B cell (primary cell): ENCODE measurements around the gene LIMS2. TPM values are rescaled to one million over a fixed set of nuclear protein-coding genes. Genes with fewer than 3 reads are reported as not detected.

ENCODE experiments used
- ATAC-seq: fragments of 200-7000 bp; cut with Tn5 transposase; one replicate; pipeline ENCODE4 v1.10.0; 2021; ENCODE audit warnings: low read depth, mild to moderate bottlenecking, moderate number of reproducible peaks, moderate library complexity
- CTCF ChIA-PET: fragments of 350-600 bp; sonication (Branson Sonifier 250); formaldehyde crosslinking; loops from one replicate; lab custom pipeline; 2021; ENCODE audit warnings: antibody characterized with exemption, inconsistent platforms; lab: Charles Lee
- POLR2A ChIA-PET: fragments of 350-600 bp; sonication (Branson Sonifier 250); formaldehyde crosslinking; loops from one replicate; lab custom pipeline; 2021; ENCODE audit warnings: antibody characterized with exemption; lab: Charles Lee
- DNase-seq: peaks from one replicate; pipeline ENCODE4 v3.0.0; 2013
- H2AFZ ChIP-seq: 2 replicates; pipeline ENCODE4 v1.6.1; 2012; ENCODE audit warnings: mild to moderate bottlenecking, low read depth, low read length; ENCODE audit not compliant: insufficient read depth, poor library complexity, severe bottlenecking
- H3K27ac ChIP-seq, 2 donors: 1 replicate in 1 of 2; 2 replicates in 1 of 2; pipeline ENCODE4 v1.5.1; 2012 to 2013; ENCODE audit warnings: low read length in 2 of 2, mild to moderate bottlenecking in 2 of 2, moderate library complexity in 1 of 2
- H3K27me3 ChIP-seq, 4 experiments: fragments of 200-600 bp in 1 of 4; sonication (generic) in 1 of 4; replicated peaks in 1 of 4; 1 replicate in 2 of 4; 2 replicates in 2 of 4; pipeline versions ENCODE4 v1.6.1 to v1.7.0; 2013 to 2016; ENCODE audit warnings: low read length in 3 of 4, mild to moderate bottlenecking in 2 of 4, mixed read lengths in 1 of 4, moderate library complexity in 1 of 4; ENCODE audit not compliant: insufficient read depth in 4 of 4, control insufficient read depth in 3 of 4; ENCODE audit errors: control extremely low read depth in 1 of 4
- H3K36me3 ChIP-seq, 2 experiments: replicated peaks in 1 of 2; 1 replicate in 1 of 2; 2 replicates in 1 of 2; pipeline versions ENCODE4 v1.6.1 to v1.7.1; 2013; ENCODE audit warnings: low read length in 1 of 2; ENCODE audit not compliant: insufficient read depth in 2 of 2, control insufficient read depth in 1 of 2; ENCODE audit errors: control extremely low read depth in 1 of 2, extremely low read depth in 1 of 2
- H3K4me1 ChIP-seq, 2 donors: fragments of 200-600 bp in 1 of 2; sonication (generic) in 1 of 2; 1 replicate in 1 of 2; 2 replicates in 1 of 2; pipeline versions ENCODE4 v1.5.1 to v1.6.1; 2013 to 2017; ENCODE audit warnings: low read length in 2 of 2; ENCODE audit not compliant: control insufficient read depth in 2 of 2, insufficient read depth in 2 of 2
- H3K4me2 ChIP-seq: replicated peaks from 2 replicates; pipeline ENCODE3; 2012; ENCODE audit warnings: mild to moderate bottlenecking, low read depth, low read length; ENCODE audit not compliant: poor library complexity, severe bottlenecking
- H3K4me3 ChIP-seq, 5 experiments: fragments of 200-600 bp in 1 of 5; sonication (generic) in 1 of 5; 1 replicate in 3 of 5; 2 replicates in 2 of 5; pipeline versions ENCODE4 v1.5.1 to v1.7.0; 2011 to 2016; ENCODE audit warnings: low read length in 4 of 5, mild to moderate bottlenecking in 4 of 5, low read depth in 2 of 5, control low read depth in 1 of 5, moderate library complexity in 1 of 5; ENCODE audit not compliant: insufficient read depth in 1 of 5; ENCODE audit errors: control extremely low read depth in 1 of 5, extremely low read depth in 1 of 5
- H3K79me2 ChIP-seq: fragments of 200-600 bp; sonication (generic); one replicate; pipeline ENCODE4 v1.6.0; 2016; ENCODE audit warnings: low read length; ENCODE audit not compliant: control insufficient read depth, insufficient read depth
- H3K9ac ChIP-seq: fragments of 200-600 bp; sonication (generic); 2 replicates; pipeline ENCODE4 v1.6.1; 2017; ENCODE audit warnings: mild to moderate bottlenecking, low read length, moderate library complexity
- H3K9me3 ChIP-seq, 3 donors: one replicate each; pipeline versions ENCODE4 v1.6.1 to v1.7.1; 2013; ENCODE audit warnings: low read length in 2 of 3; ENCODE audit not compliant: control insufficient read depth in 2 of 3, insufficient read depth in 1 of 3; ENCODE audit errors: control extremely low read depth in 1 of 3
- H4K20me1 ChIP-seq: 2 replicates; pipeline ENCODE4 v1.6.0; 2012; ENCODE audit warnings: mild to moderate bottlenecking, low read length; ENCODE audit not compliant: insufficient read depth, control insufficient read depth, poor library complexity, severe bottlenecking
- H3K27ac Mint-ChIP-seq: one replicate; pipeline ENCODE4 v1.8.0; 2021; ENCODE audit warnings: mixed read lengths
- H3K27me3 Mint-ChIP-seq: one replicate; pipeline ENCODE4 v1.8.0; 2021; ENCODE audit warnings: mixed read lengths
- H3K4me1 Mint-ChIP-seq: one replicate; pipeline ENCODE4 v1.8.0; 2021; ENCODE audit warnings: mixed read lengths
- H3K4me3 Mint-ChIP-seq: one replicate; pipeline ENCODE4 v1.8.0; 2021; ENCODE audit warnings: mixed read lengths
- H3K9me3 Mint-ChIP-seq: one replicate; pipeline ENCODE4 v1.8.0; 2022; ENCODE audit warnings: mixed read lengths; ENCODE audit not compliant: insufficient read depth
- CTCF ChIP-seq: fragments of 200-600 bp; IDR thresholded peaks from one replicate; pipeline ENCODE4 v1.8.0; 2022; ENCODE audit warnings: antibody characterized with exemption, mild to moderate bottlenecking
- EZH2 ChIP-seq: IDR thresholded peaks from 2 replicates; pipeline ENCODE4 v1.6.1; 2012; ENCODE audit warnings: borderline replicate concordance, low read depth, mild to moderate bottlenecking, moderate library complexity, low read length; ENCODE audit not compliant: insufficient read depth, poor library complexity, severe bottlenecking
- WGBS: methylation state at CpG from one replicate; pipeline ENCODE4 v1.1.5; 2013; ENCODE audit warnings: missing lambda C conversion rate; ENCODE audit not compliant: insufficient coverage; 5-methylcytosine and 5-hydroxymethylcytosine counted together
- intact Hi-C: fragments of 100-400 bp; cut with micrococcal nuclease; formaldehyde crosslinking; loops from one replicate; pipeline ENCODE4 v1.10.0; 2022
- polyA plus RNA-seq: library from polyadenylated mRNA; depleted of rRNA; stranded (reverse); fragments of >200 nt; gene quantifications from 2 replicates; pipeline ENCODE4 v1.2.3, GENCODE V29; 2012
- total RNA-seq, 2 donors: library from RNA; stranded (reverse); fragments of 120-200 nt in 1 of 2; gene quantifications; 1 replicate in 1 of 2; 2 replicates in 1 of 2; pipeline versions ENCODE4 v1.2.3 to v1.2.4, GENCODE V29; 2013 to 2022

LIMS2 gene
- total and polyA plus RNA-seq, 2 donors (not counting 1 experiment from before 2014, with no cell fraction given) = 6.7 to 32.2 TPM

- Mint-ChIP-seq H3K4me1 (peaks cover 9% of the 10 kb centered on the region), H3K27me3 (peaks cover 44% of the 10 kb centered on the region), H3K4me3 (no peak overlapping the region), H3K9me3 (no peaks in the 10 kb centered on the region), H3K27ac (no peak overlapping the region)
- Histone ChIP-seq H3K27ac (no peak overlapping the region), H3K79me2 (no peaks in the 10 kb centered on the region), H3K9me3 (peaks cover 0 to 20% (median 1%) of the 10 kb centered on the region in 3 donors), H3K36me3 (no peaks in the 10 kb centered on the region), H3K4me1 (peaks cover 0 to 10% of the 10 kb centered on the region in 2 donors), H3K4me3 (no peak overlapping the region), H3K4me2 (peak overlapping the region; percentile 49), H4K20me1 (no peaks in the 10 kb centered on the region), H3K27me3 (peaks cover 0 to 39% (median 23%) of the 10 kb centered on the region in 4 experiments), H2AFZ (no peak overlapping the region), H3K9ac (no peak overlapping the region)
- ChIA-PET CTCF (interaction anchor here (1.2 to 3.3 kb wide), 3 partner anchors 11 to 72 kb away, joined by 3 to 10 read pairs (median 4); no protein-coding TSS in a partner anchor), POLR2A (interaction anchor here (0.7 kb wide), 1 partner anchor 88 kb away, joined by 3 read pairs; no protein-coding TSS in a partner anchor)
- ATAC-seq (no peak), DNase-seq (no peak)
- 82% methylated on average over 6 of the region's 6 CpGs for WGBS
- intact Hi-C loops = no loop called here
- no peak for TF ChIP-seq EZH2
- no peak for TF ChIP-seq CTCF
Measured at GRCh38 chr2:127663566-127664064, 11.7 kb downstream of the LIMS2 start.

GRCh38 chr2:127662937-127663565 lies 12.3 kb downstream of the LIMS2 start:
- peaks cover 9% of the 10 kb centered on the region for H3K4me1 Mint-ChIP-seq
- H3K4me3 ChIP-seq = no peak overlapping the region
- ATAC-seq (no peak), DNase-seq (no peak)
- H3K4me1 ChIP-seq = peaks cover 0 to 10% of the 10 kb centered on the region in 2 donors
- no peak overlapping the region for H3K4me3 Mint-ChIP-seq
- POLR2A ChIA-PET = interaction anchor here (0.7 kb wide), 1 partner anchor 87 kb away, joined by 3 read pairs; no protein-coding TSS in a partner anchor
- WGBS = 96% methylated on average over 9 of the region's 9 CpGs
- H3K9ac ChIP-seq = no peak overlapping the region
- peaks cover 0 to 20% (median 1%) of the 10 kb centered on the region in 3 donors for H3K9me3 ChIP-seq
- peaks cover 0 to 39% (median 23%) of the 10 kb centered on the region in 4 experiments for H3K27me3 ChIP-seq
- H3K27ac Mint-ChIP-seq = no peak overlapping the region
- no peaks in the 10 kb centered on the region for H4K20me1 ChIP-seq
- no peaks in the 10 kb centered on the region for H3K36me3 ChIP-seq
- intact Hi-C loops = no loop called here
- CTCF ChIA-PET = interaction anchor here (1.2 to 1.6 kb wide), 2 partner anchors 11 to 72 kb away, joined by 3 to 4 read pairs; no protein-coding TSS in a partner anchor
- H2AFZ ChIP-seq = no peak overlapping the region
- H3K79me2 ChIP-seq = no peaks in the 10 kb centered on the region
- no peaks in the 10 kb centered on the region for H3K9me3 Mint-ChIP-seq
- H3K4me2 ChIP-seq = no peak overlapping the region
- H3K27me3 Mint-ChIP-seq = peaks cover 44% of the 10 kb centered on the region
- no peak overlapping the region for H3K27ac ChIP-seq
- no peak for TF ChIP-seq CTCF
- no peak for TF ChIP-seq EZH2
